Fibroblast of peridontal ligament (primary cell): ENCODE results near the gene KCND1.

ENCODE experiments used
- DNase-seq: peaks from one replicate; pipeline ENCODE4 v3.0.0-alpha.2; 2010; ENCODE audit errors: extremely low read depth

KCND1 gene

DNA sequence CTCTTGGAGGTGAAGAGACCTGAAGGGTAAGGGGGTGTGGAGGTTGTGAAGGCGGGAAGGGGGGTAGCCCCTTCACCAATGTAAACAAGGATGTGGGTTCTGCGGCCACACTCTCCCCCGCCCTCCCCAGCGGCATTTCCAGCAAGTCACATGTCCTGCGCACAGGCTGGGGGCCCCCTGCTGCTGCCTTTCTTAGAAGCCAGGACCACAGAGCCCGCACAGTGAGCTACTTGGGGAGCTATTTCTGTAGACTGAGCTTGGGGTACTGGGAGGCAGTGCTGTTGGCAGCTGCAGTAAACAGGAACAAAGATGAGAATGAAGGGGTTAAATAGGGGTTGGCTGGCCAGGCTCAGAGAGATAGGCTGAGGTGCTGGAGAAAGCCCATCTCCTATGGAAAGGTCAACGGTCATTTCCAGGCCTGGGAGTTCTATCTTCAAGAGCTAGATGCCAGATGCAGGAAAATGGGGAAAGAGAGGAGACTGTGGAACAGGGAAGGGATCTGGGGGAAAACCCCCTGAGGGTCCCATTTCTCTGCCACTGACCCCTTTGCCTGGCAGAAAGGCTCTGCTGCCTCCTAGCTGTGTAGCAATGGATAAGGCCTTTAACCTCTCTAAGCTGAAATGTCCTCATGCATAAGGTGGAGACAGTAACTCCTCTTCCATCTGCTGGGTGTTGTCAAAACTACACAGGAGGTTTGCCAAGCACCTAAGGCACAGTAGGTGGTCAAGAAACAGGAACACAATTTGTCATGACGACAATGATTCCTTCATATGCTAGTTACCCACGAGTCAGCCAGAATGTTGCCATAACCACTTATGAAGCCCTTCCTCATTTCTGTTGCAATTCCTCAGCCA is 34.4 kb downstream of the KCND1 start:
- DNase-seq = peak; percentile 24

GRCh38 chrX:48936429-48937053 is 35.1 kb downstream of the KCND1 start:
- DNase-seq = no peak

DNA sequence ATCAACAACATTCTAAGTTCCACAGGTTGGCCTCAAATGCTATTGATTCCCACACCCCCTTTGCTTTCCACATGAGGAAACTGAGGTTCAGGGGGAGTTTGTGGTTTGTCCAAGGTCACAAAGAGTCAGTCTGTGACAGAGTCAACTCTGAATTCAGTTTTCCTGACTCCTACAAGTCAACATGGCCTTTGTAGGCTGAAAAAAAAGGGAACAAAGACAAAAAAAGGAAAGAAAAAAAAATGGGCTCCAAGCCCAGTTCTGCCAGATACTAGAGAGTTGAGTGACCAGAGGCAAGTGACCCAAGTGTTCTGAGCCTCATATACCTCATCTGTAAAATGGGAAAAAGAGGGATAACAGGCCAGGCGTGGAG is 36.4 kb downstream of the KCND1 start:
- DNase-seq = no peak

DNA sequence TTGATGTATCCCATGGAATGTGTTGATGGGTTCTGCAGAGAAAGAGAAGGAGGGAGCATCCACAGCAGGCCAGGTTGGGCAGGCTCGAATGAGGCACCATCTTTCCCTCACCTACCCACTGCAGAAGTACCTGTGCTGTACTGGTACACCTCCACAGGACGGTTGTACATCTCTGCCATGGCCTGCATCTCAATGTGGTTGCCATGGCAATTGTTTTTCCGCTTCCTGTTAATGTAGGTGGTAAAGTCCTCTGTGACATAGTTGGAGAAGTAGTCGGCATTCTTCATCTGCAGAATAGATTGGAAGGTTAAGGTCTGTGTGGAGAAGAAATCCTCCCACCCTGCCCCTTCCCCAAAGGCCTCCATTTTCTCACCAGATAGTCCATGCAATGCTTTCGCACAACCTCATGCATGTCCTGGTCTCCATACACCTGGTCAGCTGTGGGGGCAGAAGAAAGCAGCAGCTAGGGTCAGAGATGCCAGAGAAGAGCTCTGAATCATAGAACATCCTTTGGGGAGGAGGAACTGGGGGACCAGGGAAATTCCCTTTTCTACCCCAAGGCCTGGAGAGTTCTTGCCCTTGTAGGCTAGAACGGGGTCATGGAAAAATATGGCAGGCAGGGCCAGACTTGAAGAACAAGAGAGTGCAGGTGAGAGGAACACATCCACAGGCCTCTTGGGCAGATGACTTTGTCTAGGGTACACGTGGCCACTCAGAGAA is 36.9 kb downstream of the KCND1 start:
- DNase-seq = no peak

DNA sequence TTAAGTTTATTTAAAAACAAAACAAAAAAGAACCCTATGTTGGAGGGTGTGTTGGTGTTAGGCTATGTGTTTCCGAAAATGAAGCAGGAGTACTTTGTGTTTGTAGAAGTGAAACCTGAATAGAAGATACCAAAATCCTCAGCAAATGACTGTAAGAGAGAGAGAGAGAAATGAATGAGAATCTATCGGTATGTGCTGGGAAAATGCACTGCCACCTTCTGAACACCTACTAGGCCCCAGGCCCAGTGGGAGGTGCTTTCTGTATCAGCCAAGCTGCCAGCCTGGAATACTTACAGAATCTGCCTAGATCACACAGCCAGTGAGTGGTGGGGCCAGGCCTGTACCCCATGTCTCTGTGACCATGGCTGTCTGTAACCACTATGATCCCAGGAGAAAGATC is 37.9 kb downstream of the KCND1 start:
- DNase-seq = no peak

- no peak for DNase-seq
Observed at GRCh38 chrX:48927736-48928382, 43.8 kb downstream of the KCND1 start.

DNA sequence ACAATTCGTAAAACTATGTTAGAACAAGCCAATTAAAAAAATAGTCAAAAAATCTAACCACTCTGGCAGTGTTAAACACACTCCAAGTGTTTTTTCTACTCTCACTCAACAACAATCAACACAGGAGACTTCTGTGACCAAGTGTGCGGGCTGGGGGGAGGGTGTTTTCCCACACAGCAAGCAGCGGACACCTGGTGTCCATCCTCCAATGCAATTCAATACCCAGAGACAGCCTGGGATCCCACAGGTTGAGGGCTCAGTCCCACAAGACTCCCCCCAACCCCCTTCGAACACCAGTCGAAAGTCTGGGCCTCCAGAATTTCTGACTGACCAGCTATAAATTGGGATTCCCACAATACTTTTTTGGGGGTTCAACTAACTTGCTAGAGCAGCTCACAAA is 44.5 kb downstream of the KCND1 start:
- DNase-seq = no peak

GRCh38 chrX:48924270-48924669 is 47.4 kb downstream of the KCND1 start:
- no peak for DNase-seq

- no peak for DNase-seq
Observed at GRCh38 chrX:48923771-48924170, 47.9 kb downstream of the KCND1 start.

DNA sequence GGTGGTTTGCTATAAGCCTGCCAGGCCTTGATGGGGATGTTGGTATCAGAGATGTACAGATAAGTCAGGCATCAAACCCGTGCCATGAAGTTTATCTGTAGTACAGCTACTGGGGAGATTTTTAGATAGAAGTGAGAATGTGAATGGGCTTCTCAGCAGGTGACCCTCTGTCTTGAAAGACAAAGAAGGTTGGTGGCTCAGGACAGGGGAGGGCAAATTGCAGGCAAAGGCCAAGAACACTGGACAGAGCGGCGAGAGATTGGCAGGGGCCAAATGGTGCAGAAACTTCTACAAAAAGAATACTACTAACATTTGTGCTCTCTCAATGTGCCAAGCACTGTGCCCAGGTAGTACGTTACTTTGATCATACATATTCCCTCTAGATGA is 50.9 kb downstream of the KCND1 start:
- DNase-seq = no peak

- no peak for DNase-seq
Observed at GRCh38 chrX:48919947-48920717, 51.5 kb downstream of the KCND1 start.

DNA sequence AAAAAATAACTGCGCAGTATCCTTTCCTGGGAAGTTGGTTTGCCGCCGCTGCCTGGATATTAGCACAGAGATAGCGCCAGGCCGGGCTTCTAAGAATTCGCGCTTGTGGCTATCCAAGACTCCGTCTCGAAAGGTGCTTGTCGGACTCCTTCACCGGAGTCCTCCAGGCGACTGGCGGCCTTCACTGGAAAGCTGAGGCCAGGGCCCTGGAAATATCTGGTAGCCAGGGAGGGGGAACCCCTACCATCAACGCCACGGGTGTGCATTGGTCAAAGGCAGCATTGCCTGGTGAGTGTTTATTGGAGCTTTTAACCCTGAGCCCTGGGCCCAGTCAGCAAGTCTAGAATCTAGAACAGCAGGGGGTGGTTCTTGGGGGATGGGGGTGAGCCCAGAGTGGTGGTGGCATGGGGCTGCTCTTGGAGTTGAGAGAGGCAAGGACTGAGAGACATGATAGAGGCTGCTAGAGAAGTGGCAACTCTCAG is 52.2 kb downstream of the KCND1 start:
- DNase-seq = no peak

- peak; percentile 25 for DNase-seq
Observed at GRCh38 chrX:48918643-48919340, 52.9 kb downstream of the KCND1 start, which contains the start of gene PIM2. Gene PIM2 (minus strand): TSS chrX:48919024. CDS start chrX:48918834, 190 bp downstream.

- DNase-seq = no peak
Observed at GRCh38 chrX:48918301-48918642, 53.4 kb downstream of the KCND1 start.

DNA sequence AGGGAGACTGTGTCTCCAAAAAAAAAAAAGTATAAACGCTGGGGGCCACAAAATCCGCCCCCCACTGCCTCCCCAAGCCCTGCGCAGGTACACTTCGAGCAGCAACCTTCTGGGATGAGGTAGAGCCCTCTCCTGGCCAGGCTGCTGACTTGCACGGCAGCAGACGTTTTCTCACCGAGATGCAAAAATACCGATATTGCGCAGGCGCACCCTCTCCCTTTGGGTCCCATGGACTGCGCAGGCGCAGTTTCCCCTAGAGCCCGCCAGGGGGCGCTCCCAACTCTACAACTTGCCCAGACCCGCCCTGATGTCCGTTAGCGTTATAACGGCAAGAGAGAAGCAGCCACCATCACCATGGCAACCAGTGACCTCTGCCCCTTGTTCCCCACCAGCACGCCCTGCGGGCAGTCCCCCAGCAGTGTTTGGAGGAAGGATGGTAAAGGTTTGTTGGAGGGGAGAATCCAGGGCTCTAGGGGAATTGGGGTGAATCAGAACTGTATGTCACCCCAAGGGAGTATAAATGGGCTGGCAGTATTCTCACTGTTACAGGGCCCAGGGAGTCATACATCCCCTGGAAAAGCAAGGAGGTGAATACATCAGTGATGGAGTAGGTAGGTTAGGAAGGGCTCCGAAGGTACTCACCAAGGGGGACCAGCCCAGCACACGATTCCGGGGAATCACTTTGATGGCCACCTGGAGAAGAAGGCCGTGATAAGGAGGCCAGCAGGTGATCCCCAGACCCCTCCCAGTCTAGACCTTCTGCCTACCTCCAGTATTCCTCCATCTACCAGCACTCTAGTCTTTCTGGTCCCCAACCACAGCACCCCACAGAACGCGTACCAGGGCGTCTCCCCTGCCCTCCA is 54.3 kb downstream of the KCND1 start:
- DNase-seq = peak; percentile 85

- DNase-seq = no peak
Observed at GRCh38 chrX:48914593-48915493, 56.8 kb downstream of the KCND1 start.

GRCh38 chrX:48913605-48914366 is 57.9 kb downstream of the KCND1 start:
- DNase-seq = no peak
